Stimulated activated CD4-positive, alpha-beta T cell treated with anti-CD3 and anti-CD28 coated beads, Interleukin-1b, Interleukin-23, amount 100 ng/mL, for 24 hours (primary cell): ENCODE measurements around the gene MTMR11.
"Not testable (repeated sequence)": the region's sequence is repeated elsewhere in the genome, so short reads cannot be mapped to it uniquely, and the experiment has no call there.

Experiments used
- DNase-seq, 4 experiments: peaks; one replicate each; pipeline ENCODE4 v3.0.0-alpha.2; 2020; ENCODE audit warnings: low read depth in 4 of 4, low spot score in 1 of 4

The MTMR11 gene

GRCh38 chr1:149936170-149936991 lies at the start of gene MTMR11:
MTMR11 (minus strand) TSS chr1:149936879; CDS start chr1:149936647, 232 bp downstream.
- no peak for DNase-seq

- DNase-seq: no peak
Observed at GRCh38 chr1:149979972-149980540, 43.4 kb upstream of the MTMR11 start.

GRCh38 chr1:149979245-149979971 lies 42.7 kb upstream of the MTMR11 start:
- no peak for DNase-seq

- DNase-seq: no peak
Observed at GRCh38 chr1:149978547-149979023, 41.9 kb upstream of the MTMR11 start.

- DNase-seq: no peak
Observed at GRCh38 chr1:149977345-149977744, 40.7 kb upstream of the MTMR11 start.

GRCh38 chr1:149972547-149972946 lies 35.9 kb upstream of the MTMR11 start:
- DNase-seq: no peak

- DNase-seq: no peak
Observed at GRCh38 chr1:149967646-149968045, 31.0 kb upstream of the MTMR11 start.

GRCh38 chr1:149967041-149967440 lies 30.4 kb upstream of the MTMR11 start:
- DNase-seq: no peak

GRCh38 chr1:149966405-149966804 lies 29.7 kb upstream of the MTMR11 start:
- DNase-seq: no peak

GRCh38 chr1:149965440-149965839 lies 28.8 kb upstream of the MTMR11 start:
- no peak for DNase-seq

GRCh38 chr1:149963358-149963757 lies 26.7 kb upstream of the MTMR11 start:
- no peak for DNase-seq

- no peak for DNase-seq
Observed at GRCh38 chr1:149962736-149963135, 26.1 kb upstream of the MTMR11 start.

GRCh38 chr1:149962039-149962647 lies 25.5 kb upstream of the MTMR11 start:
- peak in 1 of 4 experiments; percentile 18 for DNase-seq

- not testable (repeated sequence) for DNase-seq
Observed at GRCh38 chr1:149957548-149957947, 20.9 kb upstream of the MTMR11 start.

- DNase-seq: no peak
Observed at GRCh38 chr1:149949911-149950310, 13.2 kb upstream of the MTMR11 start.

GRCh38 chr1:149945206-149945605 lies 8.5 kb upstream of the MTMR11 start:
- DNase-seq: no peak

- no peak for DNase-seq
Observed at GRCh38 chr1:149942885-149943284, 6.2 kb upstream of the MTMR11 start.

- DNase-seq: no peak
Observed at GRCh38 chr1:149942207-149942606, 5.5 kb upstream of the MTMR11 start.

- no peak for DNase-seq
Observed at GRCh38 chr1:149940427-149940826, 3.7 kb upstream of the MTMR11 start.

- not testable (repeated sequence) for DNase-seq
Observed at GRCh38 chr1:149938668-149939003, 2.0 kb upstream of the MTMR11 start.

GRCh38 chr1:149937759-149938158 lies 1.1 kb upstream of the MTMR11 start:
- DNase-seq: no peak
